GM10266 (cell line): ENCODE data around the gene ARHGEF7.

Experiments
- DNase-seq: peaks from one replicate; pipeline ENCODE4 v3.0.0; 2012; ENCODE audit errors: extremely low spot score
- CTCF ChIP-seq: IDR thresholded peaks from 2 replicates; pipeline ENCODE4 v1.5.1; 2012; ENCODE audit warnings: mild to moderate bottlenecking, low read depth; ENCODE audit not compliant: control insufficient read depth, insufficient read depth; ENCODE audit errors: missing control alignments

ARHGEF7 gene

GRCh38 chr13:111211789-111212516 lies 96.8 kb downstream of the ARHGEF7 start:
- no peak for TF ChIP-seq CTCF
- no peak for DNase-seq

- DNase-seq: no peak
- TF ChIP-seq CTCF: no peak
Measured at GRCh38 chr13:111212517-111212873, 97.4 kb downstream of the ARHGEF7 start.

- no peak for DNase-seq
- no peak for TF ChIP-seq CTCF
Measured at GRCh38 chr13:111213964-111214726, 99.0 kb downstream of the ARHGEF7 start.

- no peak for DNase-seq
- no peak for TF ChIP-seq CTCF
Measured at GRCh38 chr13:111215081-111216047, 100.3 kb downstream of the ARHGEF7 start.

GRCh38 chr13:111216166-111216960 lies 101.3 kb downstream of the ARHGEF7 start:
- DNase-seq: peak; percentile 36

GRCh38 chr13:111217641-111218040 lies 102.5 kb downstream of the ARHGEF7 start:
- DNase-seq: no peak
- TF ChIP-seq CTCF: no peak

More at GRCh38 chr13:111216166-111216960, 101.3 kb downstream of the ARHGEF7 start:
- peak; percentile 65 for TF ChIP-seq CTCF
